HG02938 (cell line): ENCODE results near the gene WDR18.
"Not testable (repeated sequence)": the region's sequence is repeated elsewhere in the genome, so short reads cannot be mapped to it uniquely, and the experiment has no call there.

Experiments used
- ATAC-seq: cut with Tn5 transposase; IDR thresholded peaks from one replicate; pipeline ENCODE4 v1.9.1; 2021; ENCODE audit warnings: mild to moderate bottlenecking, moderate library complexity; ENCODE audit not compliant: unreplicated experiment

The WDR18 gene

GRCh38 chr19:948842-949496 lies 35.2 kb upstream of the WDR18 start:
- no peak for ATAC-seq

GRCh38 chr19:950352-951066 lies 33.6 kb upstream of the WDR18 start:
- no peak for ATAC-seq

DNA sequence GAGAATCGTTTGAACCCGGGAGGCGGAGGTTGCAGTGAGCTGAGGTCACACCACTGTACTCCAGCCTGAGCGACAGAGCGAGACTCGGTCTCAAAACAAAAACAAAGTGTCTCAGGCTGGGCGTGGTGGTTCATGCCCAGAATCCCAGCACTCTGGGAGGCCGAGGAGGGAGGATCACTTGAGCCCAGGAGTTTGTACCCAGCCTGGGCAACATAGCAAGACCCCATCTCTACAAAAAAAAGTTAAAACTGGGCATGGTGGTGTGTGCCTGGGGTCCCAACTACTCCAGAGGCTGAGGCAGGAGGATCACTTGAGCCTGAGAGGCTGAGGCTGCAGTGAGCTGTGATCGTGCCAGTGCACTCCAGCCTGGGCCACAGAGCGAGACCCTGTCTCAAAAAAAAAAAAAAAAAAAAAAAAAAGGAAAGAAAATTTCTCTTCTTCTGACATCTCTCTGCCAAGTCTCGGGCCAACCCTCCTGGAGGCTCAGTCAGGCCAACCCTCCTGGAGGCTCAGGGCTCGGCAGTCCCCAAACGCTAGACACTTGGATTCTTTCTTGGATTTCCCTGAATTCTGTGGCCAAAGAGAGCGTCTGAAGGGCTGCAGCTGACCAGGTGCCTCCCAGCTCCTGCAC lies 32.0 kb upstream of the WDR18 start:
- no peak for ATAC-seq

GRCh38 chr19:952680-953444 lies 31.3 kb upstream of the WDR18 start:
- no peak for ATAC-seq

DNA sequence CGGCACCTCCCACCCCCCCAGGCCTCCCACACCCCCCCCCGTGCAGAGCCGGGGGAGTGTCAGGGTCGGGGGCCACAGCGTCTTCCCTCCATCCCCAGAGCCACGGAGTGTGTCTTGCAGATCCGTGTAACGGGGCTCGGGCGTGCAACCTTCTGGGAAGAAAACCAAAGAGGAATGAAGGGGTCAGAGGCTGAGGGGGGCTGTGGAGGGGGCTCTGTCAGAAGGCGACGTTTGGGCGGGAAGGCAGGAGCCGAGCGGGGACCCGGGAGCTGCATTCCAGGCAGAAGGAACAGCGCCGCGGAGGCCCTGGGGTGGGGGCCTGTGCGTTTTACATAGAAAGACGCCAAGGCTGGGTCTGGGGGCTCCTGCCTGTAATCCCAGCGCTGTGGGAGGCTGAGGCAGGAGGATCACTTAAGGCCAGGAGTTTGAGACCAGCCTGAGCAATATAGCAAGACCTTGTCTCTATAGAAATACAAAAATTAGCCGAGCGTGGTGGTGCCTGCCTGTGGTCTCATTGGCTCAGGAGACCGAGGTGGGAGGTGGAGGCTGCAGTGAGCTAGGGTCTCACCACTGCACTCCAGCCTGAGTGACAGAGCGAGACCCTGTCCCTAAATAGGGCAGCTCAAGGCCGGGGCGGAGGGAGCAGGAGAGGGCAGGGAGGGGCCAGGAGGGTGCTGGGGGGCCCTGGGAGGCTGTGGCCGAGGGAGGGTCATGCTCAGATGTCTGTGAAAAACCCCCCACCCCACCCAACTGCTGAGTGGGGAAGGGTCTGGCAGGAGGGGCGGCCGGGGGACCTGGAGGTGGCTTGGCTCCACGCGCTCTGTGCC lies 30.5 kb upstream of the WDR18 start:
- no peak for ATAC-seq

- ATAC-seq = no peak
Measured at GRCh38 chr19:954272-954671, 29.9 kb upstream of the WDR18 start.

DNA sequence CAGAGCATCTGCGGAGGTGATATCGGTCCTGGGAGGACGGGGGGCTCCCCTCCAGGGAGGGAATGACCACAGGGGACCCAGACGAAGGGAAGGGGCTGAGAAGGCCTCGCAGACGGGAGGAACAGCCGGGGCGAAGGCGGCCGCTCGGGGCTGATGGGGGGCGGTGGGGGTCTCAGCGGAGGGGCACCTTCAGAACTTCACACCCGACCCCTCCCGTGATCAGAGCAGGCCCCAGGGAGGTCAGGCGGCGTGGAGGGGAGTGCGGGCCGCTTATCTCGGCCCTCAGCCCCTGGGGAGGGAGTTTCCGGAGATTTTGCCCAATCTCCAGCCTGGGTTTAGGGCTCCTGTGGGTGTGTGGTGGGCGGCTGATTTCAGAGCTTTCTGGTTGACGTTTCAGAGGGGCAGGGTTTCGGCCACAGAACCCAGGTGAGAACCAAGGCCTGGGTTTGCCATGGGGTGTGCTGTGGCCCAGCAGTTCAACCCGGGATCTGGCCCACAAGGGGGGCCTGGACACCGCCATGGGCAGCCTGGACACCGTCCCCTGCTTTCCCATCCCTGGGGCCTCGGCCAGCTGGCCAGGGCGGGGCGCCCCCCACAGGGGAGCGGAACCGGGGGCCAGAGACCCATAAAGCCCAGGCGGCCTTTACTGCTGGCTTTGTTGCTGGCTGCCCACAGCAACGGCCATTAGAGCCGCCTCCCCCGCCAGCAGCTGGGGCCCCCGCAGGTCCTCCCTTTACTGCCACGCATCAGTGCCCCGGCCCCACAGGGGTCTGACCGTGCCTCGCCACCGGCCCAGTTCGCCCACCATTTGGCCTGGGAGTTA lies 29.3 kb upstream of the WDR18 start:
- ATAC-seq = no peak

DNA sequence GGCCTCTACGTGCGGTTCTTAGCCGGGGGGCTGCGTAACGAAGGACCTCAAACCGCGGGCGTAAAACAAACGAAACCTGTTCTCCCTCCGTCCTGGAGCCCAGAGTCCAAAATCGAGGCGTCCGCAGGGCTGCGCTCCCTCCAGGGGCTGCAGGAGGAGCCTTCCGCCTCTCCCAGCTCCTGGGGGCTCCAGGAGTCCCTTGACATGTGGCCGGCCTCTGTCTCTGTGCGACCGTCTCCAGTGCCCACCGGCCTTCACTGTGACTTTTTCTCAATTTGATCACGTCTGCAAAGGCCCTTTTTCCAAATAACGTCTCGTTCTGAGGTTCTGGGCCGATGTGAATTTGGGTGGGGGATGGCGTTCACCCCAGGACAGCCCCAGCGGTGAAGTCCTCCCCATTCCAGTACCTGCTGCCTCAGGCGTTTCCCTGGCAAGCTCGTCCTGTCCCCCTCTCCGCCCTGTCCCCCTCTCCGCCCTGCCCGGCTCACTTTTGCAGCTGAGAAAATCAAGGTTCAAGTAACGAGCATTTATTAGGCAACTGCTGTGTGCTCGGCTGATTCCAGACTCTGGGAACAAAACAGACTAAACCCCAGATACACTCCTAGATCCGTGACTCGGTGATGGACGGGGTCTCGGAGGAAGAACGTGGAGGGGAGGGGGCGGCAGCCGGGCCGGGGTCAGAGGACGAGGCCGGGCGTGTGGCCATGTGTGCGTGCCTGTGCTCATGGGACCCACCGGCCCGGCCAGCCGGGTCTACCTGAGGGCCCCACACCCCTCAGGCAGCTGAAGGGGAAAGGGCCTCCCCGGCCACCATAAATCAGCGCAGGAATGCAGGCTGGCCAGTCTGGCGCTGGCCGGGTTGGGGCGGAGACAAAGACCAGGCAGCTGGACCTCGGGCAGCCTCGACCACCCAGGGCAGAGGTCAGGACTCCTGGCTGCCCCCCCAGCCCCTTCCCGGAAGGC lies 28.1 kb upstream of the WDR18 start:
- no peak for ATAC-seq

GRCh38 chr19:956766-957440 lies 27.2 kb upstream of the WDR18 start:
- ATAC-seq = no peak

GRCh38 chr19:957578-957977 lies 26.6 kb upstream of the WDR18 start:
- ATAC-seq = not testable (repeated sequence)

DNA sequence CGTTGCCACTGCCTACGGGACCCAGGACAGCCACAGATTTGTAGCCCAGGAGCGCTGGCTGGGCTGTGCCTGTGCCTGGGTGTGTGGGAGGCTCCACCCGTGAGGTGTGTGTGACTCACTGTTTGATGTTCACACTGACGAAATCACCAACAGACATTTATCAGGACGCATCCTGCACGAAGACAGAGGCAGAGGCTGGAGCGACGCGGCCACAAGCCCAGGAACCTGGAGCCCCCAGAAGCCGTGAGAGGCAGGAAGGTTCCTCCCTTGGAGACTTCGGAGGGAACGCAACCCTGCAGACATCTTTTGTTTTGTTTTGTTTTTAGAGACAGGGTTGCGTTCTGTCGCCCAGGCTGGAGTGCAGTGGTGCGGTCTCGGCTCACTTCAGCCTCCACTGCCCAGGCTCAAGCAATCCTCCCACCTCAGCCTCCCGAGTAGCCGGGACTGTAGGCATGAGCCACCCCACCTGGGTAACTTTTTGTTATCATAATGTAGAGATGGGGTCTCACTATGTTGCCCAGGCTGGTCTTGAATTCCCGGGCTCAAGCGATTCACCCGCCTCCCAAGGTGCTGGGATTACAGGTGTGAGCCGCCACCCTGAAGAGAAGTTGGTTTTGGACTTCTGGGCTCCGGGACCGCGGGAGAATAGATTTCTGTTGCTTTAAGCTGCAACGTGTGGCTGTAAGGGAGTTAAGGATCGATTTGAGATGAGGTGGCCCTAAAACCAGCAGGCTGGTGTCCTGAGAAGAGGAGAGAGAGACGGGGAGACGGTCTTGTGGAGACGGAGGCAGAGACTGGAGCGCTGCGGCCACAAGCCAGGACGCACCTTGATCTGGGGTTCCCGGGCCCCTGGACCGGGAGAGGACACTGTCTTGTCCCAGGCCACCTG lies 24.9 kb upstream of the WDR18 start:
- no peak for ATAC-seq

DNA sequence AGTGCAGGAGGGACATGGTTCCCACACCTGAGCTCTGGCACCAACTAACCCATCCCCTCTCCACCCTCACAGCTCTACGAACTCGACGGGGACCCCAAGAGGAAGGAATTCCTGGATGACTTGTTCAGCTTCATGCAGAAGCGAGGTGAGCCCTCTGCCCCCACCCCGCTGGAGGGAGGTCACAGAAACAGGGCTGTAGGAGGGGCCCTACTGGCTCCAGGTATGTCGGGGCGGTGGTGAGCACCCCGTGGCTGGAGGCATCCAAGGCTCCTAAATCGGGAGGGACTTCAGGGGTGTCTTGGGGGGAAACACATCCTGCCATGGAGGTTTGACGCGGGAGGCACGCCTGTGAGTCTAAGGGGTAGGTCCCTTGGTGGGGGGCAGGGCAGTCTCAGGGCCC lies 24.1 kb upstream of the WDR18 start:
- ATAC-seq = no peak

GRCh38 chr19:960601-960938 lies 23.6 kb upstream of the WDR18 start:
- ATAC-seq = no peak

DNA sequence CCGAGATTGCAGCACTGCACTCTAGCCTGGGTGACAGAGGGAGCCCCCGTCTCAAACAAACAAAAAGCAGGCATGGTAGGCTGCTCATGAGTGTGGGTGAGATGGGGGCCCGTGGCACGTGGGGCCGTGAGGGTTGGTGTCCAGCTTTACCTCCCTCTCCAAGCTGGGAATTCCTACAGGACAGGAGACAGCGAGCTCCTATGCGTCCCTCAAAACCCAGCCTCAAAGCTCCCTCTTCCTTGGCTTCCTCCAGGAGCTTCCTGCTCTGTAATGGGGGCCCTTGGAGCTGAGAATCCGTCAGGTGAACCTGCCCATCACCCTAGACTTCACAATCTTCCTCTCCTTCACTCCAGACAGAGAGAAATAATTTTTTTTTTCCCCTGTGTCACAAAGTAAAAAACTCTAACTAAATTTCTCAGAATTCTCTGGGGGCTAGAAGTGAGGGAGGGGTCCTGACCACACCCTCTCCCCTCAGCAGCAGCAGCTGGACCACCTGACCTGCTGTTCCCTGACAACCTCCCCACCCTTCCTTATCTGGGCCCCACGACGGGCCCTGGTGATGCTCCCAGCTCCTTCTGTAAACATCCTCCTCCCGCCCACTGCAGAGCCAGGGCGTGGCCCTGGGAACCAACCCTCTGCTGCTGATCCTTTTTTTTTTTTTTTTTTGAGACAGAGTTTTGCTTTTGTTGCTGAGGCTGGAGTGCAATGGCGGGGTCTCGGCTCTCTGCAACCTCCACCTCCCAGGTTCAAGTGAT lies 22.1 kb upstream of the WDR18 start:
- no peak for ATAC-seq

GRCh38 chr19:962683-963400 lies 21.3 kb upstream of the WDR18 start:
- ATAC-seq = no peak

DNA sequence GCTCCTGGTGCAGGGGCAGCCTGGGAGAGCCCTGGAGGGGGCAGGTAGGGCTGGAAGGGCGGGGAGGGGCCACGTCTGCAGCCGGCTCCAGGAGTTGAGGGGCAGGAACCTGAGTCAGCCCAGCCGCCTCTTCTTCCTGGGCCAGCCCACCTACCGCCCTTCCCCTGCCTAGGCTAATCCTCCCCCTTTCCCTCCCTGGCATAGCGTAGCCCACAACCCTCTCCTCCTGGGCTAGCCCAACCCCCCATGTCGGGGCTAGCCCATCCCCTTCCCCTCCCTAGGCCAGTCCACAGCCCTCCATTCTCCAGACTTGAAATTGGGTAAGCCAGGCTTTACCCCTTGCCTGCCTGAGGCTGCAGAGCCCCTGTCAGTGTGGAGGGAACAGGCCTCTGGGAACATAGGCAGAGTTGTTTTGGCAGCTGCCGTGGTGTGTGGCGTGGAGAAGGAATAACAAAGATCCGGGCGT lies 20.6 kb upstream of the WDR18 start:
- ATAC-seq = no peak
